Naive thymus-derived CD4-positive, alpha-beta T cell (primary cell): ENCODE data around the gene NAA50. TPM values are rescaled to one million over a fixed set of nuclear protein-coding genes. Genes with fewer than 3 reads are reported as not detected.

Experiments
- ATAC-seq: fragments of 150-1000 bp; cut with Tn5 transposase; 2 replicates; pipeline ENCODE4 v1.10.0; 2021; ENCODE audit warnings: mild to moderate bottlenecking, moderate library complexity
- CTCF ChIA-PET: fragments of 350-600 bp; sonication (Branson Sonifier 250); formaldehyde crosslinking; loops from one replicate; lab custom pipeline; 2021; ENCODE audit warnings: antibody characterized with exemption; lab: Charles Lee
- POLR2A ChIA-PET: fragments of 350-600 bp; sonication (Branson Sonifier 250); formaldehyde crosslinking; loops from one replicate; lab custom pipeline; 2021; ENCODE audit warnings: antibody characterized with exemption, inconsistent platforms; lab: Charles Lee
- DNase-seq, 9 donors: peaks; one replicate each; pipeline versions ENCODE4 v3.0.0 to v3.0.0-alpha.2; 2020 to 2022; ENCODE audit warnings: mixed read lengths in 1 of 9
- H3K27ac ChIP-seq: one replicate; pipeline ENCODE4 v1.7.0; 2013; ENCODE audit warnings: mild to moderate bottlenecking, low read depth, low read length, moderate library complexity
- H3K27me3 ChIP-seq, 2 donors: one replicate each; pipeline ENCODE4 v1.7.0; 2013; ENCODE audit warnings: low read length in 2 of 2, mild to moderate bottlenecking in 2 of 2, moderate library complexity in 2 of 2; ENCODE audit not compliant: control insufficient read depth in 2 of 2, insufficient read depth in 2 of 2
- H3K36me3 ChIP-seq, 3 experiments: 1 replicate in 2 of 3; 2 replicates in 1 of 3; pipeline ENCODE4 v1.7.0; 2013; ENCODE audit warnings: low read length in 3 of 3, mild to moderate bottlenecking in 3 of 3, moderate library complexity in 1 of 3; ENCODE audit not compliant: insufficient read depth in 3 of 3, control insufficient read depth in 2 of 3
- H3K4me1 ChIP-seq, 2 donors: one replicate each; pipeline ENCODE4 v1.7.0; 2013; ENCODE audit warnings: low read length in 2 of 2, mild to moderate bottlenecking in 2 of 2, moderate library complexity in 1 of 2; ENCODE audit not compliant: control insufficient read depth in 2 of 2, insufficient read depth in 2 of 2
- H3K4me3 ChIP-seq: 2 replicates; pipeline ENCODE4 v1.7.0; 2013; ENCODE audit warnings: mild to moderate bottlenecking, low read length
- H3K9me3 ChIP-seq, 3 experiments: 1 replicate in 2 of 3; 2 replicates in 1 of 3; pipeline ENCODE4 v1.7.0; 2013; ENCODE audit warnings: low read length in 3 of 3; ENCODE audit not compliant: control insufficient read depth in 2 of 3
- H3K27ac Mint-ChIP-seq, 9 donors: one replicate each; pipeline ENCODE4 v1.8.0; 2020 to 2022; ENCODE audit warnings: mixed read lengths in 9 of 9, mild to moderate bottlenecking in 8 of 9, moderate library complexity in 5 of 9, inconsistent platforms in 2 of 9
- H3K27me3 Mint-ChIP-seq, 5 donors: one replicate each; pipeline ENCODE4 v1.8.0; 2021 to 2022; ENCODE audit warnings: mixed read lengths in 5 of 5, mild to moderate bottlenecking in 1 of 5
- H3K36me3 Mint-ChIP-seq, 5 donors: one replicate each; pipeline ENCODE4 v1.8.0; 2020 to 2022; ENCODE audit warnings: mixed read lengths in 5 of 5, mild to moderate bottlenecking in 3 of 5, inconsistent platforms in 1 of 5
- H3K4me1 Mint-ChIP-seq, 7 donors: one replicate each; pipeline ENCODE4 v1.8.0; 2020 to 2022; ENCODE audit warnings: mixed read lengths in 7 of 7, mild to moderate bottlenecking in 3 of 7, inconsistent platforms in 1 of 7
- H3K4me3 Mint-ChIP-seq, 10 donors: one replicate each; pipeline ENCODE4 v1.8.0; 2020 to 2022; ENCODE audit warnings: mild to moderate bottlenecking in 10 of 10, mixed read lengths in 10 of 10, moderate library complexity in 6 of 10, inconsistent platforms in 2 of 10
- H3K9me3 Mint-ChIP-seq, 11 donors: one replicate each; pipeline ENCODE4 v1.8.0; 2020 to 2022; ENCODE audit warnings: mixed read lengths in 11 of 11, mild to moderate bottlenecking in 4 of 11, inconsistent platforms in 1 of 11, moderate library complexity in 1 of 11
- intact Hi-C, 2 donors: fragments of 100-400 bp; cut with micrococcal nuclease; formaldehyde crosslinking; loops; one replicate each; pipeline ENCODE4 v1.15.1; 2023
- polyA plus RNA-seq, 2 donors: library from polyadenylated mRNA; unstranded; fragments of 300-500 nt; fragmentation: Illumina TruSeq; gene quantifications; one replicate each; pipeline ENCODE4 v1.2.3, GENCODE V29; 2021
- total RNA-seq, 6 experiments: library from RNA in 5 of 6; stranded (reverse) in 5 of 6; gene quantifications; 1 replicate in 5 of 6; 2 replicates in 1 of 6; pipeline ENCODE4 v1.2.3 and lab custom pipeline; 2021 to 2026

The NAA50 gene
- total and polyA plus RNA-seq, 7 experiments from 2014 or later, result 38.2 to 89.9 (median 51.1) TPM

DNA sequence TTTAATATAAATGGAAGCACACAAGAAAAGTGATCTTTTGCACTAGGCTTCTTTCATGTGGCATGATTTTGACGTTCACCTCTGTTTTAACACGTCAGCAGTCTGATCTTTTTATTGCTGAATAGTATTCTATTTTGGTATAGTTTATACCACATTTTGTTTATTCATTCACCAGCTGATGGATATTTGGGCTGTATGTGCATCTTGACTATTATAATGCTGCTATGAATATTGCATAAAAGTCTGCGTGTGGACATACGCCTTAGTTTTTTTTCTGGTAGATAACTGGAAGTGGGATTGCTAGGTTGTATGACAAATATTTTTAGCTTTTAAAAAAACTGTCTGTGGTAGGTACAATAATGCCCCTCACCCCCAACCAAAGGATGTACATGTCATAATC lies 14.4 kb downstream of the NAA50 start:
- Histone ChIP-seq H3K9me3 (no peaks in the 10 kb centered on the region), H3K4me1 (peaks cover 2% of the 10 kb centered on the region in 2 donors), H3K4me3 (no peak overlapping the region), H3K27me3 (no peaks in the 10 kb centered on the region), H3K27ac (no peak overlapping the region), H3K36me3 (no peaks in the 10 kb centered on the region)
- Mint-ChIP-seq H3K27ac (peak overlapping the region in 1 of 9 donors; percentile 59), H3K4me1 (peaks cover 6 to 50% (median 39%) of the 10 kb centered on the region in 7 donors), H3K9me3 (no peaks in the 10 kb centered on the region), H3K4me3 (no peak overlapping the region), H3K36me3 (peaks cover 0 to 5% (median 4%) of the 10 kb centered on the region in 5 donors), H3K27me3 (no peaks in the 10 kb centered on the region)
- DNase-seq, result peak in 5 of 9 donors; percentile 2 to 19 (median 8)
- intact Hi-C loops, result loop anchor here in 1 of 2 donors (10.0 kb wide), 1 partner anchor 1963 kb away; no protein-coding TSS in a partner anchor
- ATAC-seq, result no peak
- POLR2A ChIA-PET, result no interaction called here
- CTCF ChIA-PET, result interaction anchor here (0.5 kb wide), 1 partner anchor 377 kb away, joined by 4 read pairs; no protein-coding TSS in a partner anchor

GRCh38 chr3:113730550-113730949 lies 15.5 kb downstream of the NAA50 start:
- intact Hi-C loops, result loop anchor here in 1 of 2 donors (10.0 kb wide), 1 partner anchor 1964 kb away; no protein-coding TSS in a partner anchor
- ATAC-seq (no peak), DNase-seq (no peak)
- Mint-ChIP-seq H3K4me1 (peaks cover 6 to 51% (median 40%) of the 10 kb centered on the region in 7 donors), H3K36me3 (peaks cover 0 to 5% (median 4%) of the 10 kb centered on the region in 5 donors), H3K9me3 (no peaks in the 10 kb centered on the region), H3K4me3 (no peak overlapping the region), H3K27me3 (no peaks in the 10 kb centered on the region), H3K27ac (peak overlapping the region in 1 of 9 donors; percentile 7)
- H3K9me3 ChIP-seq, result no peaks in the 10 kb centered on the region
- POLR2A ChIA-PET, result interaction anchor here (0.7 kb wide), 1 partner anchor 100 kb away, joined by 3 read pairs; no protein-coding TSS in a partner anchor
- no peaks in the 10 kb centered on the region for H3K27me3 ChIP-seq
- no peaks in the 10 kb centered on the region for H3K36me3 ChIP-seq
- H3K27ac ChIP-seq, result no peak overlapping the region
- H3K4me3 ChIP-seq, result no peak overlapping the region
- CTCF ChIA-PET, result no interaction called here
- no peaks in the 10 kb centered on the region for H3K4me1 ChIP-seq

DNA sequence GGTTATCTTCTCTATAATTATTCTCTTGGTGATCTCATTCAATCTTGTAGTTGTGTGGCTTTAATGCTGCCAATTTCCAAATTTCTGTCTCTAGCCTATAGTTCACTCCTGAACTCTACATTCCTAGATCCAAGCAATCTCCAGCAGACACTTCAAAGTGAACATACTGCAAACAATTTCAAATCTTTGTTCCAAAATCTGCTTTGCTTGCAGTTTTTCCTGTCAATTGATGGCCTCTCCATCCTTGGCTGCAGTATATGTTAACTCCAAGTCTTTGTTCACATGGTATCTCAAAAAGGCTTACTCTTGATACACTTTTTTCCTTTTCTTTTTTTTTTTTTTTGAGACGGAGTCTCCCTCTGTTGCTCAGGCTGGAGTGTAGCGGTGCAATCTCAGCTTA lies 17.4 kb downstream of the NAA50 start:
- H3K4me3 ChIP-seq, result no peak overlapping the region
- no peaks in the 10 kb centered on the region for H3K36me3 ChIP-seq
- DNase-seq (no peak), ATAC-seq (no peak)
- H3K36me3 Mint-ChIP-seq, result peaks cover 0 to 14% (median 5%) of the 10 kb centered on the region in 5 donors
- no peaks in the 10 kb centered on the region for H3K9me3 Mint-ChIP-seq
- no peak overlapping the region for H3K27ac ChIP-seq
- no peak overlapping the region for H3K27ac Mint-ChIP-seq
- H3K4me3 Mint-ChIP-seq, result no peak overlapping the region
- H3K4me1 ChIP-seq, result no peaks in the 10 kb centered on the region
- H3K27me3 Mint-ChIP-seq, result no peaks in the 10 kb centered on the region
- CTCF ChIA-PET, result no interaction called here
- intact Hi-C loops, result no loop called here
- H3K4me1 Mint-ChIP-seq, result peaks cover 7 to 47% (median 36%) of the 10 kb centered on the region in 7 donors
- no peaks in the 10 kb centered on the region for H3K9me3 ChIP-seq
- POLR2A ChIA-PET, result interaction anchor here (0.5 to 1.5 kb wide), 2 partner anchors 17 to 1417 kb away, joined by 4 to 5 read pairs; partner anchors contain the start of gene NAA50
- H3K27me3 ChIP-seq, result no peaks in the 10 kb centered on the region

DNA sequence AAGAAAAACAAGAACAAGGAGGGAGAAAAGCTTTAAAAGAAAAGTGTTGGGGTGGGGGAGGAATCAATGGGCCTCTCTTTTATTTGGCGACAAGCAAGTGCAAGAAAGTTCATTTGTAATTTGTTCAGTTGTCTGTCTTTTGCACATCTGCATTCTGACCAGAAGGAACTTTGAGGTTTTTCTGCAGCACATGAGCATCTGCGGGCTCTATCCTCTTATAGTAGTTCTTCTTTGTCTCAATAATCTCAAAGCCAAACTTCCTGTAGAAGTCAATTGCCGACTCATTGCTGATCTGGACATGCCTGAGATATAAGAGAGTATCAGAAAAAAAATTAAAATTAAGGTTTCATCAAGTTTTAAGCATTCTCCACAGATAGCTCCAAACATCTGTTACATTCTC lies 24.4 kb downstream of the NAA50 start:
- Histone ChIP-seq H3K27me3 (no peaks in the 10 kb centered on the region), H3K27ac (no peak overlapping the region), H3K9me3 (no peaks in the 10 kb centered on the region), H3K36me3 (peaks cover 0 to 33% (median 20%) of the 10 kb centered on the region in 3 experiments), H3K4me3 (no peak overlapping the region), H3K4me1 (no peaks in the 10 kb centered on the region)
- H3K36me3 Mint-ChIP-seq, result peaks cover 0 to 46% (median 19%) of the 10 kb centered on the region in 5 donors
- no peak overlapping the region for H3K4me3 Mint-ChIP-seq
- no peaks in the 10 kb centered on the region for H3K27me3 Mint-ChIP-seq
- ChIA-PET POLR2A (interaction anchor here (1.5 kb wide), 1 partner anchor 12 kb away, joined by 3 read pairs; no protein-coding TSS in a partner anchor), CTCF (interaction anchor here (0.7 kb wide), 2 partner anchors 20 to 116 kb away, joined by 3 to 5 read pairs; no protein-coding TSS in a partner anchor)
- intact Hi-C loops, result no loop called here
- H3K27ac Mint-ChIP-seq, result peak overlapping the region in 2 of 9 donors; percentile 35 to 43
- ATAC-seq (no peak), DNase-seq (no peak)
- no peaks in the 10 kb centered on the region for H3K9me3 Mint-ChIP-seq
- peaks cover 3 to 21% (median 13%) of the 10 kb centered on the region in 7 donors for H3K4me1 Mint-ChIP-seq

DNA sequence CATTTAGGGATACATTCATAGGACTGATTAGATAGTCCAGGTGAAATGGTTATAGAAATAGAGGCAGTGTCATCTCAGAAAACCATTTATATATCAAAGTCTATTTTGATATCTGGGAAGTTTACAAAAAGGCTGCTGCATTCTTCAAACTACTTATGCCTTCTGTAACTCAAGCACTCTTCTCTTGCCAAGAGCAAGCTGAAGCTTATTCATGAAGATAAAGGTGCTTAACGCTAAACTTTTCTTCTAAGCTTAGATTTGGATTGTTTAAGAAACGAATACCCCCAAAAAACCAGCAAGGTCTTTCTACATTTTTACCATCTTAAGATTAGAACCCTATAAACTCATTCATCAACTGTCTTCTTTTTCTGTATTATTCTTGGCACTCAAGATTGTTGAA lies 26.3 kb downstream of the NAA50 start:
- no peak overlapping the region for H3K4me3 Mint-ChIP-seq
- DNase-seq (no peak), ATAC-seq (no peak)
- no peaks in the 10 kb centered on the region for H3K9me3 Mint-ChIP-seq
- no peak overlapping the region for H3K27ac Mint-ChIP-seq
- Histone ChIP-seq H3K27ac (no peak overlapping the region), H3K4me3 (no peak overlapping the region), H3K4me1 (no peaks in the 10 kb centered on the region), H3K27me3 (no peaks in the 10 kb centered on the region), H3K36me3 (peaks cover 0 to 33% (median 20%) of the 10 kb centered on the region in 3 experiments), H3K9me3 (no peaks in the 10 kb centered on the region)
- ChIA-PET CTCF (no interaction called here), POLR2A (interaction anchor here (1.6 kb wide), 1 partner anchor 24 kb away, joined by 3 read pairs; the partner anchor contains the start of gene USF3)
- H3K27me3 Mint-ChIP-seq, result no peaks in the 10 kb centered on the region
- intact Hi-C loops, result no loop called here
- peaks cover 0 to 48% (median 23%) of the 10 kb centered on the region in 5 donors for H3K36me3 Mint-ChIP-seq
- H3K4me1 Mint-ChIP-seq, result peaks cover 2 to 11% (median 4%) of the 10 kb centered on the region in 7 donors

DNA sequence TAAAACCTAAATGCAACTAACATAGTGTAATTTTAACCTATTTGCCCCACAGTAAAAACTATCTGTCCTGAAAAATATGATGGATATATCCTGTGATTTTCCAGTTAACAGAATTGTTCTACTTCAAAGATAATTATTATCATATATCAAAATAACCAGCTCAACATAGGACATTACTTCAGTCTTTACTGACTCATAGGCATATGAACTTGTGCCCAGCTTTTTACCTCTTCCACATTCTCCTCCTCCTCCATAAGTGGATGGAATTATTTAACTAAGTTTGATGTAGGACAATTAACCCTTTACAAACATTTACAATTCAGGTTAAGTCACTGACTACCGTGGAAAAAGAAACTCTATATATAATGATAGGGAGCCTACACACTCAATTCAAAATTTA lies 26.8 kb downstream of the NAA50 start:
- H3K9me3 ChIP-seq, result no peaks in the 10 kb centered on the region
- H3K9me3 Mint-ChIP-seq, result no peaks in the 10 kb centered on the region
- no peak overlapping the region for H3K27ac ChIP-seq
- peaks cover 0 to 33% (median 20%) of the 10 kb centered on the region in 3 experiments for H3K36me3 ChIP-seq
- peaks cover 0 to 46% (median 23%) of the 10 kb centered on the region in 5 donors for H3K36me3 Mint-ChIP-seq
- H3K27me3 ChIP-seq, result no peaks in the 10 kb centered on the region
- peaks cover 0 to 10% (median 2%) of the 10 kb centered on the region in 7 donors for H3K4me1 Mint-ChIP-seq
- H3K4me3 ChIP-seq, result no peak overlapping the region
- intact Hi-C loops, result no loop called here
- H3K27ac Mint-ChIP-seq, result no peak overlapping the region
- ATAC-seq (no peak), DNase-seq (no peak)
- no peaks in the 10 kb centered on the region for H3K27me3 Mint-ChIP-seq
- no peak overlapping the region for H3K4me3 Mint-ChIP-seq
- no peaks in the 10 kb centered on the region for H3K4me1 ChIP-seq
- ChIA-PET CTCF (no interaction called here), POLR2A (interaction anchor here (1.6 kb wide), 1 partner anchor 23 kb away, joined by 3 read pairs; the partner anchor contains the start of gene USF3)
